Measurements from ENCODE around the gene NCAM1.

DNA sequence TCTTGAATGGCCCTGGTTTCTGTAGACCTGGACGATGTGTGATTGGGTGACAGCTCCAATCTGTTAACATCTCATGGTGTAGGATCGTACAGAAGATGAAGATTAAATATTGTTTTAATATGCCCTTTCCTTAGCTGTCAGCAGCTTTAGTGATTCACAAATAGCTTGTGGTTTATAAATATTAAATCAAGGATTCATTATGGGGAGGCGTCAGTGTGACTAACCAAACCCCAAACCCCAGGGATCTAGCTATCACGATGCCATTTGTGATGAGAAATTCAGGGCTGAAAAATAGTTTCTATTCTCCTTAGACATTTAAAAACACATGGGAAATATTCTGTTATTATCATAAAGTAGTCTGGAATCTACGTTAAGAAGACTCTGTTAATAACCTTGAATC is 73.4 kb downstream of the NCAM1 start:
- TF ChIP-seq EP300 (IDR thresholded peaks at IDR 0.05; ENCODE audit: low read depth in 2 of 2, low read length in 2 of 2) (no peak), EP300 (CRISPR knock-in tag; IDR thresholded peaks at IDR 0.05; ENCODE audit: borderline replicate concordance) (no peak), HMGXB4 (CRISPR knock-in tag; IDR thresholded peaks at IDR 0.05; ENCODE audit: borderline replicate concordance in 1 of 2, low read depth in 1 of 2) (no peak)
